ENCODE results near the gene MACF1.
A peak's percentile ranks its signal among the peaks of the same experiment; 100 is the strongest.

Gene MACF1

DNA sequence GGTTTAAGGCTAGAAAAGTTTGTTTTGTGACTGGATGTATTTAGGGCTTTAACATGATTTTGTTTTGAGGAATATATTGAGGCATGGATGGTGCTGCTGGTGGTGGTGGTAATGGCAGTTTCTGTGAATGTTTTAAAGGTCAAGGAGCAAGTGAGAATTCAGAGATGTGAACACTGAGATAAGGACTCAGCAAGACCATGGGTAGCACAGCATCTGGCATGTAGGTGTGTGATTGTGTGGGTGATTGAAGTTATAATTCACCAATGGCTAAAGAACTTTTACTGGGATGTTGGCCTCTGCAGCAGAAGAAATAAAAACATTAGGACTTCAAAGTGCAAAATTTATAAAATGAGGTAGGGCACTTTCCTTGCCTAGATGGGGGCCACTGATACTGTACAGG, 65.9 kb downstream of the MACF1 start:
- Mint-ChIP-seq H3K27me3 (no peaks in the 10 kb centered on the region), H3K4me3 (peak overlapping the region; percentile 66 to 81), H3K27ac (peak overlapping the region; percentile 89), H3K36me3 (peaks cover 5 to 32% of the 10 kb centered on the region in 2 donors), H3K9me3 (no peaks in the 10 kb centered on the region), H3K4me1 (peaks cover 59 to 74% of the 10 kb centered on the region in 2 donors)
- no peak for DNase-seq
- ATAC-seq (replicated peaks), result no peak

- H3K27me3 Mint-ChIP-seq, result no peaks in the 10 kb centered on the region
- ATAC-seq (replicated peaks) (peak; percentile 24 to 39), DNase-seq (peak; percentile 11)
- H3K9me3 Mint-ChIP-seq, result no peaks in the 10 kb centered on the region
- peaks cover 55 to 76% of the 10 kb centered on the region in 2 donors for H3K4me1 Mint-ChIP-seq
- H3K36me3 Mint-ChIP-seq, result peaks cover 5 to 41% of the 10 kb centered on the region in 2 donors
- H3K27ac Mint-ChIP-seq, result peak overlapping the region; percentile 67
- H3K4me3 Mint-ChIP-seq, result peak overlapping the region in 1 of 2 donors; percentile 30
Observed at GRCh38 chr1:39272027-39272797, 67.7 kb downstream of the MACF1 start.

DNA sequence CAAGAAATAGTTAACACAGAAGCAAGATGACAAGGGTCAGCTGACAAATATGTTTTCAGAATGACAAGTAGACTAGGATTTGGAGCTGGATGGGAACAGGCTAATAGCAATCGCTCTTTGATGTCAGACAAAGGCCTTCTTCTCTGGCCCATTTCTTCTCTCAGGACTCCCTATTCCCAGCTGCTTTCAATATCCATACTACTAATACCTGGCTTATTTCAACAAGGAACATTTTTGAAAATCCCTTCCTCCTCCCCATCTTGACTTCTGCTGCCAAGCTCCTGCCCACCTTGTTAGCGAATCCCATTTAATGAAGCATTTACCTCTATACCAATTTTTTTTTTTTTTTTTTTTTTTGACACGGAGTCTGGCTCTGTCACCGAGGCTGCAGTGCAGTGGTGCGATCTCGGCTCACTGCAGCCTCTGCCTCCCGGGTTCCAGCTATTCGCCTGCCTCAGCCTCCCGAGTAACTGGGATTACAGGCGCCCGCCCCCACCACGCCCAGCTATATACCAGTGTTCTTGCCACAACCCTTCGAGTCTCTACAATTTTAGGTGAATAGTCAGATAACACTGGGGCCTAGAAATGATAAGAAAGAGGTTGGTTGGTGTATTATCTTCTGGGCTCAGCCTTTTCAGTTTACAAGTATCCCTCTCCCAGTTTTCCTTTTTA, 68.4 kb downstream of the MACF1 start:
- Mint-ChIP-seq H3K36me3 (peaks cover 5 to 41% of the 10 kb centered on the region in 2 donors), H3K4me3 (no peak overlapping the region), H3K4me1 (peaks cover 54 to 79% of the 10 kb centered on the region in 2 donors), H3K9me3 (no peaks in the 10 kb centered on the region), H3K27ac (peak overlapping the region; percentile 67), H3K27me3 (no peaks in the 10 kb centered on the region)
- DNase-seq (no peak), ATAC-seq (replicated peaks) (no peak)

DNA sequence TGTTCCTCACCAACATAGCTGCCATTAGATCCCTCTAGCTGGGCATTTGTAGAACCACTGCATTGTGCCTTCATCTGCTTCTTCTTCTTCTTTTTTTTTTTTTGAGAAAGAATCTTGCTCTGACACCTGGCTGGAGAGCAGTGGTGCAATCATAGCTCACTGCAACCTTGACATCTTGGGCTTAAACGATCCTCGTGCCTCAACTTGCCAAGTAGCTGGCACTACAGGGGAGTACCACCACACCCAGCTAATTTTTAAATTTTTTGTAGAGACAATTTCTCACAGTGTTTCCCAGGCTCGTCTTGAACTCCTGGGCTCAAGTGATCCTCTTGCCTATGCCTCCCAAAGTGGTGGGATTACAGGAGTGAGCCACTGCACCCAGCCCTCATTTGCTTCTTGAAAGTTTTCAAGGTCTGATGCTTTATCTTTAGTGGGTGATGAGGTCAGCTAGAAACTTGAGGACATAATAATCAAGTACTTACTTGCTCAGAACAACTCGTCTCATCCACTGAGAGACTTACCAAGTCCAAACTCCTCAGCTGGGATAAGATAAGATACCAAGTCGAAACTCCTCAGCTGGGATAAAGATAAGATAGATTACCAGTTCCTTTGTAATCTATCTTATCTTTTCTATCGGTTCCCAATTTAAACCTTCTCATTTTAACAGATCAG, 71.5 kb downstream of the MACF1 start:
- ATAC-seq (replicated peaks) (no peak), DNase-seq (no peak)
- H3K27ac Mint-ChIP-seq, result no peak overlapping the region
- H3K36me3 Mint-ChIP-seq, result peaks cover 0 to 22% of the 10 kb centered on the region in 2 donors
- H3K4me1 Mint-ChIP-seq, result peaks cover 26 to 51% of the 10 kb centered on the region in 2 donors
- H3K9me3 Mint-ChIP-seq, result no peaks in the 10 kb centered on the region
- no peaks in the 10 kb centered on the region for H3K27me3 Mint-ChIP-seq
- H3K4me3 Mint-ChIP-seq, result no peak overlapping the region

GRCh38 chr1:39277879-39278278, 73.4 kb downstream of the MACF1 start:
- peaks cover 0 to 18% of the 10 kb centered on the region in 2 donors for H3K36me3 Mint-ChIP-seq
- no peak overlapping the region for H3K27ac Mint-ChIP-seq
- DNase-seq, result no peak
- no peaks in the 10 kb centered on the region for H3K9me3 Mint-ChIP-seq
- no peaks in the 10 kb centered on the region for H3K27me3 Mint-ChIP-seq
- H3K4me1 Mint-ChIP-seq, result peaks cover 6 to 32% of the 10 kb centered on the region in 2 donors
- H3K4me3 Mint-ChIP-seq, result no peak overlapping the region
- no peak for ATAC-seq (replicated peaks)

DNA sequence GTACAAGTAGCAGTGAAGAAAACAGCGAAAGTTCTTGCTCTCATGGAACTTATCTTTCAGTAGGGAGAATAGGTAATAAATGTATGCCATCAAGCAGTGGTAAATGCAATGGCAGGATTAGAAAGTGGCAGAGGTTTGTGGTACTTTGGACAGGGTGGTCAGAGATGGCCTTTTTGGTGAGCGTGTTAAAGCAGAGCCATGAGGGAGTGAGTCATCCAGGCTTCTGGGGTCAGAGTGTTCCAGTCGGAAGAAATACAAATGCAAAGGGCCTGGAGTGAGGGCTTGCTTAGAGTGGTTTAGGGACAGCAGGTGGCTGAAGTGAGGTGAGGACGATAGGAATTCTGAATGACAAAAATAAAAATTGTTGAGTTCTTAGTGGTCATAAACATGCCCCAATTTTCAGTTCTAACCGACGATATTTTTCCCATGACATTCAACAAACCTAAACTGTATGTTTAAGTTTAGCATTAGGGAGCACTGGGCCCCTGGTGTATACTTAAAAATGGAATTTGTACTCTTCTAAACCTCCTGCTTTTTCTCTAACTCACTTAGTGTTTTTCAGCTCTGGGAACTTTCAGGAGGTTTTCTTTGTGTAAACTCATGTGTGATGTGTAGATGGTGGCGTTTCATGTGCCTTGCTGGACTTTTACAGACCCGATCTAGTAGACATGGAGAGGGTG, 78.2 kb downstream of the MACF1 start:
- H3K27ac Mint-ChIP-seq, result no peak overlapping the region

DNA sequence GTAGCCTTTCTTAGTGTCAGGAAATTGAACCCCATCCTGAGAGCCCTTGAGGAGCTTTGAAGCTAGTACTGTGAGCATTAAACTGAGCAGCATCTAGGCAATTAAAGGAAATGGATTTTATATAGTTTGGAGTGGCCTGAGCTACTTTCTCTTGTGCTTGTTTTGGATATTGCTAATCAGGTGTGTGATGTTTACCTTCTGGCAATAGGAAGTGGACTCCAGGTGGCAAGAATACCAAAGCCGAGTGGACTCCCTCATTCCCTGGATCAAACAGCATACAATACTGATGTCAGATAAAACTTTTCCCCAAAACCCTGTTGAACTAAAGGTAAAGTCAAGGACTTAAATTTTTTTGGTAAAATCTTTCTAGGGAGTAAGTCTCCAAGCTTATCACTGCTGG, 79.4 kb downstream of the MACF1 start:
- Mint-ChIP-seq H3K27ac (no peak overlapping the region), H3K9me3 (no peaks in the 10 kb centered on the region), H3K36me3 (peaks cover 20 to 41% of the 10 kb centered on the region in 2 donors), H3K4me3 (no peak overlapping the region), H3K4me1 (no peaks in the 10 kb centered on the region), H3K27me3 (no peaks in the 10 kb centered on the region)
- ATAC-seq (replicated peaks) (no peak), DNase-seq (no peak)

More for the DNA sequence above, 78.2 kb downstream of the MACF1 start:
- no peak for ATAC-seq (replicated peaks)
- Mint-ChIP-seq H3K4me3 (no peak overlapping the region), H3K9me3 (no peaks in the 10 kb centered on the region), H3K36me3 (peaks cover 19 to 35% of the 10 kb centered on the region in 2 donors), H3K27me3 (no peaks in the 10 kb centered on the region), H3K4me1 (peaks cover 0 to 4% of the 10 kb centered on the region in 2 donors)
- no peak for DNase-seq

DNA sequence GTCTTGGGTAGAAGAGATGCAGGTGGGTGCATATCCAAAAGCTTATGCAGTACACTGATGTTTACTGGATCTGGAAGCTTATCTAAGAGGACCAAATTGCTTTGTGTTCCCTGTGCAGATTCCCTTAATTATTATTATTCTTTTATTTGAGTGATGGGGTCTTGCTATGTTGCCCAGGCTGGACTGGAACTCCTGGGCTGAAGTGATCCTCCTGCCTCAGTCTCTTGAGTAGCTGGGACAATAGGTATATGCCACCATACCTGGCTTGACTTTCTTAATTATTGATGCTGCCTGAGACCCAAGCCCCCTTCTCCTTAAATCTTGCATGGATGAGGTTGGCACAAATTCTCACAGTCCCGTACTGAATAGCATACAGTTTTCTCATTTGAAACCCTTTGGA, 83.0 kb downstream of the MACF1 start:
- DNase-seq, result no peak
- Mint-ChIP-seq H3K27me3 (no peaks in the 10 kb centered on the region), H3K27ac (no peak overlapping the region), H3K4me1 (no peaks in the 10 kb centered on the region), H3K4me3 (no peak overlapping the region), H3K9me3 (no peaks in the 10 kb centered on the region), H3K36me3 (peaks cover 31 to 63% of the 10 kb centered on the region in 2 donors)
- ATAC-seq (replicated peaks), result no peak

DNA sequence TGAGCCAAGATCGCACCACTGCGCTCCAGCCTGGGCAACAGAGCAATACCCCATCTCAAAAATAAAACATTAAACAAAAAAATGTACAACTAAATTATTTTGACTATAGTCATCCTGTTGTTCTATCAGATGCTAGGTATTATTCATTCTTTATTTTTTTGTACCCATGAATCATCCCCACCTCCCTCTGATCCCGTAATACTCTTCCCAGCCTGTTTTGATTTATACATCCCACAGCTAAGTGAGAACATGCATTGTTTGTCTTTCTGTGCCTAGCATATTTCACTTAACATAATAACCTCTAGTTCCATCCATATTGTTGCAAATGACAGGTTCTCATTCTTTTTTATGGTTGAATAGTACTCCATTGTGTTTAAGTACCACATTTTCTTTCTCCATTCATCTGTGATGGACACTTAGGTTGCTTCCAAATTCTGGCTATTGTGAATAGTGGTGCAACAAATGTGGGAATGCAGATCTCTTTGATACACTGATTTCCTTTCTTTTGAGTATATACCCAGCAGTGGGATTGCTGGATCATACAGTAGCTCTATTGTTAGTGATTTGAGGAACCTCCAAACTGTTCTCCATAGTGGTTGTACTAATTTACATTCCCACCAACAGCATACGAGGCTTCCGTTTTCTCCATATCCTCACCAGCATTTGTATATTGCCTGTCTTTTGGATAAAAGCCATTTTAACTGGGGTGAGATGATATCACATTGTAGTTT, 84.4 kb downstream of the MACF1 start:
- Mint-ChIP-seq H3K27ac (no peak overlapping the region), H3K4me3 (no peak overlapping the region), H3K4me1 (no peaks in the 10 kb centered on the region), H3K36me3 (peaks cover 26 to 63% of the 10 kb centered on the region in 2 donors), H3K27me3 (no peaks in the 10 kb centered on the region), H3K9me3 (no peaks in the 10 kb centered on the region)
- ATAC-seq (replicated peaks) (no peak), DNase-seq (no peak)

DNA sequence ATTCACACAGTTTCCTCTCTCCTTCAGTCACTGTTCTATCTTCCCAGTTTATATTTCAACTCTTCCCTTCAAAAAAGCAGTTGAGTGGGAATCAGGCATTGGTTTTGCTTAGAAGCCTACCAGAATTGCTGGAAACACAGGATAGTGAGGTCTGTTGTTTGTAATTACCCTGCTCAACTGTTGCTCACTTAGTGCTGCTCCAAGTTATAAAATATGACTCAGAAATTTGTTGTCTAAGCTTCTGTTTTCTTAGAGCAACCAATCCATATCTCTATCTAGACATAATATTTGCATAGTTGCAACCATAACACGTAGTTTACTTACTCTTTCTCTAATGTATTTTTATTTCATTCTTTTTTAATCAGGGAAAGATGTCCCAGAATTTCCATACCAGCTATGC, 87.9 kb downstream of the MACF1 start:
- peaks cover 37 to 65% of the 10 kb centered on the region in 2 donors for H3K36me3 Mint-ChIP-seq
- peaks cover 0 to 7% of the 10 kb centered on the region in 2 donors for H3K4me1 Mint-ChIP-seq
- ATAC-seq (replicated peaks) (no peak), DNase-seq (no peak)
- no peaks in the 10 kb centered on the region for H3K27me3 Mint-ChIP-seq
- H3K9me3 Mint-ChIP-seq, result no peaks in the 10 kb centered on the region
- no peak overlapping the region for H3K4me3 Mint-ChIP-seq
- no peak overlapping the region for H3K27ac Mint-ChIP-seq

DNA sequence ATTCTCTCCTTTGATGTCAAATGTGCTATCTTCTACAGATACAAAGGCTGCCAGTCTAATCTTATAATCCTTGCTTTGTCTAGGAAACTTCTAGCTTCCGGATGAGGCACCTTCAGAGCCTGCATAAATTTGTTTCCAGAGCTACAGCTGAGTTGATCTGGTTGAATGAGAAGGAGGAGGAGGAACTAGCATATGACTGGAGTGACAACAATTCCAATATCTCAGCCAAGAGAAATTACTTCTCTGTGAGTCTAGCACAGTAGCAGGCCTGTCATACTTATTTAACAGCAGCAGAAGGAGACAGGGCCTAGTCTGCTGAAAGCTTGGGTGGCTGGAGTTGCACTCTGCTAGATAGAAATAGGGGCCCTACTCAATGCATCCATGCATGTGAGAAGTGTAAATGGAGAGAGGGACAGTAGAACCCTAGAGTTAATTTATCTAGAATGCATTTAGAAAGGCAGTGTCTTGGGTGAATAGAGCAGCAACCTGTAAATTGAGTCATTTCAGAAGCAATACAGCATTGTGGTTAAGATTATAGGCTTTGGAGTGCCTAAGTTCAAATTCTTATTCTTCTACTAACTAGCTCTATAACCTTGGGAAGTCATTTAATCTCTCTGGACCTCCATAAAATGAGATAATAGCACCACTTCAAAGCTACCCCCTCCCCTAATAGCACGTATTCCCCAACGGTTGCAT, 89.0 kb downstream of the MACF1 start:
- Mint-ChIP-seq H3K9me3 (no peaks in the 10 kb centered on the region), H3K27ac (peak overlapping the region; percentile 31), H3K4me1 (peaks cover 0 to 7% of the 10 kb centered on the region in 2 donors), H3K4me3 (no peak overlapping the region), H3K27me3 (no peaks in the 10 kb centered on the region), H3K36me3 (peaks cover 39 to 61% of the 10 kb centered on the region in 2 donors)
- ATAC-seq (replicated peaks), result no peak
- DNase-seq, result no peak

DNA sequence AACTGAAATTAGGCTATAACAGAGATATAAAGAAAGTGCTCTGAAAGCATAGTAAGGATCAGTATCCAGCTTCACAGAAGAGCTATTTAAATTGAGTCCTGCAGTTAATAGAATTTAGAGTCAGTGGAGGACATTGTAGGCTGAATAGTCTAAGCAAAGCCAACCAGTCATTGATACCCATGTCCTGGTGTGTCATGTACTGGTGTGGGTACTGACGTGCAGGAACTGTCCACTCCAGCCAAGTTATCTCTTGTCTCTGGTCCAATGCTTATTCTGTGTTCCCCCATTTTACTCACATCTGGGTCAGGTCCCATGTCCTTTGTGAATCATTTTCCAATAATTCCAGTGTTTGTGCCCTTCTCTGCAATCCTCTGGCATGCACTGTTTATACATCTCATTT, 90.0 kb downstream of the MACF1 start:
- Mint-ChIP-seq H3K27me3 (no peaks in the 10 kb centered on the region), H3K27ac (no peak overlapping the region), H3K4me1 (peaks cover 0 to 7% of the 10 kb centered on the region in 2 donors), H3K4me3 (no peak overlapping the region), H3K36me3 (peaks cover 38 to 59% of the 10 kb centered on the region in 2 donors), H3K9me3 (no peaks in the 10 kb centered on the region)
- no peak for DNase-seq
- ATAC-seq (replicated peaks), result no peak

GRCh38 chr1:39295901-39296300, 91.4 kb downstream of the MACF1 start:
- peaks cover 48 to 61% of the 10 kb centered on the region in 2 donors for H3K36me3 Mint-ChIP-seq
- DNase-seq, result no peak
- peak overlapping the region; percentile 10 for H3K27ac Mint-ChIP-seq
- no peak overlapping the region for H3K4me3 Mint-ChIP-seq
- H3K4me1 Mint-ChIP-seq, result peaks cover 0 to 7% of the 10 kb centered on the region in 2 donors
- H3K27me3 Mint-ChIP-seq, result no peaks in the 10 kb centered on the region
- ATAC-seq (replicated peaks), result no peak
- no peaks in the 10 kb centered on the region for H3K9me3 Mint-ChIP-seq

Data from stimulated activated naive B cell treated with anti-CD40 and anti-IgM and Interleukin-4, amounts not matched to agents 10 μg/mL and 1 μg/mL and 100 μg/mL, for 72 hours (primary cell).